Neural cell (in vitro differentiated cells): ENCODE results near the gene LDLRAD4.

Experiments used
- CTCF ChIP-seq: fragments of 450-650 bp; IDR thresholded peaks from 2 replicates; pipeline ENCODE4 v1.5.1; 2014; ENCODE audit warnings: antibody characterized with exemption, mild to moderate bottlenecking, moderate library complexity; ENCODE audit not compliant: poor library complexity, severe bottlenecking
- EZH2 ChIP-seq: fragments of 200-600, 300-800 bp; shearing (Covaris generic), sonication (generic); IDR thresholded peaks from 2 replicates; pipeline ENCODE4 v1.6.1; 2014; ENCODE audit warnings: antibody characterized with exemption, low read length, borderline replicate concordance, mild to moderate bottlenecking; ENCODE audit not compliant: insufficient read depth, poor library complexity, severe bottlenecking
- MXI1 ChIP-seq: fragments of 450-650 bp; conservative IDR thresholded peaks from 2 replicates; pipeline ENCODE4 v1.6.1; 2014; ENCODE audit warnings: antibody characterized with exemption, mild to moderate bottlenecking; ENCODE audit not compliant: poor library complexity, severe bottlenecking
- POLR2AphosphoS5 ChIP-seq: IDR thresholded peaks from 2 replicates; pipeline ENCODE4 v1.6.1; 2012
- RAD21 ChIP-seq: fragments of 450-650 bp; conservative IDR thresholded peaks from 2 replicates; pipeline ENCODE4 v1.6.1; 2014; ENCODE audit warnings: antibody characterized with exemption, mild to moderate bottlenecking, moderate library complexity
- TAF1 ChIP-seq: IDR thresholded peaks from 2 replicates; pipeline ENCODE4 v1.6.1; 2012; ENCODE audit warnings: low read depth

- TF ChIP-seq POLR2AphosphoS5 (no peak), TAF1 (no peak), MXI1 (no peak), RAD21 (no peak), CTCF (no peak), EZH2 (no peak)
Observed at GRCh38 chr18:13465476-13465875, 246.9 kb downstream of the LDLRAD4 start.
